SK-N-MC (cell line): ENCODE measurements around the gene NRXN3.

Source experiments
- DNase-seq: peaks from one replicate; pipeline ENCODE4 v3.0.0-alpha.2; 2011; ENCODE audit warnings: low read depth, low spot score
- H3K27ac ChIP-seq: fragments of 200-600 bp; sonication (generic); 2 replicates; pipeline ENCODE4 v1.5.1; 2016; ENCODE audit warnings: mixed run types
- H3K36me3 ChIP-seq: fragments of 200-600 bp; sonication (generic); 2 replicates; pipeline ENCODE4 v1.6.1; 2017; ENCODE audit warnings: antibody characterized with exemption, low read length, mixed read lengths; ENCODE audit not compliant: insufficient read depth
- H3K4me3 ChIP-seq: fragments of 200-600 bp; sonication (generic); 2 replicates; pipeline ENCODE4 v1.5.1; 2016
- H3K9ac ChIP-seq: fragments of 200-600 bp; sonication (generic); 2 replicates; pipeline ENCODE4 v1.8.0; 2017; ENCODE audit warnings: mixed run types, mixed read lengths; ENCODE audit not compliant: insufficient read length
- H3K9me3 ChIP-seq: fragments of 200-600 bp; sonication (generic); 2 replicates; pipeline ENCODE4 v1.6.1; 2017; ENCODE audit warnings: low read depth, mild to moderate bottlenecking, antibody characterized with exemption, low read length, moderate library complexity, mixed read lengths
- EZH2 ChIP-seq: fragments of 200-600 bp; sonication (generic); IDR thresholded peaks from one replicate; pipeline ENCODE4 v1.6.1; 2017; ENCODE audit warnings: antibody characterized with exemption
- FOXP2 ChIP-seq: optimal IDR thresholded peaks from 2 replicates; pipeline ENCODE3; 2011; ENCODE audit warnings: mild to moderate bottlenecking, moderate library complexity; ENCODE audit not compliant: insufficient read depth; ENCODE audit errors: extremely low read length, control extremely low read depth
- POLR2AphosphoS5 ChIP-seq: IDR thresholded peaks from 2 replicates; pipeline ENCODE4 v1.6.1; 2012; ENCODE audit warnings: mild to moderate bottlenecking, low read depth, low read length, borderline replicate concordance

NRXN3 gene

DNA sequence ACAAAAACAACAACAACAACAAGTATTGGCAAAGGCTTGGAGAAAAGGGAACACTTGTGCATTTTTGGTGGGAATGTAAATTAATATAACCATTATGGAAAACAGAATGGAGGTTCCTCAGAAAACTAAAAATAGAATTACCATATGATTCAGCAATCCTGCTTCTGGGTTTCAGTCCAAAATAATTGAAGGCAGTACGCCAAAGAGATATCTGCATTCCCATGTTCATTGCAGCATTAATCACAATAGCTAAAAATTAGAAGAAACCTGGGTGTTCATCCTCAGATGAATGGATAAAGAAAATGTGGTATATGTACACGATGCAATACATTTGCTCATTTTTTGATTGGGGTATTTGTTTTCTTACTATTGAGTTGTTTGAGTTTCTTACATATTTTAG, 813.0 kb downstream of the NRXN3 start:
- TF ChIP-seq FOXP2: no peak
- no peak for TF ChIP-seq POLR2AphosphoS5
- TF ChIP-seq EZH2: no peak
- H3K9me3 ChIP-seq: no peaks in the 10 kb centered on the region
- H3K27ac ChIP-seq: no peak overlapping the region
- H3K4me3 ChIP-seq: no peak overlapping the region
- H3K36me3 ChIP-seq: no peaks in the 10 kb centered on the region
- DNase-seq: no peak
- H3K9ac ChIP-seq: no peak overlapping the region

DNA sequence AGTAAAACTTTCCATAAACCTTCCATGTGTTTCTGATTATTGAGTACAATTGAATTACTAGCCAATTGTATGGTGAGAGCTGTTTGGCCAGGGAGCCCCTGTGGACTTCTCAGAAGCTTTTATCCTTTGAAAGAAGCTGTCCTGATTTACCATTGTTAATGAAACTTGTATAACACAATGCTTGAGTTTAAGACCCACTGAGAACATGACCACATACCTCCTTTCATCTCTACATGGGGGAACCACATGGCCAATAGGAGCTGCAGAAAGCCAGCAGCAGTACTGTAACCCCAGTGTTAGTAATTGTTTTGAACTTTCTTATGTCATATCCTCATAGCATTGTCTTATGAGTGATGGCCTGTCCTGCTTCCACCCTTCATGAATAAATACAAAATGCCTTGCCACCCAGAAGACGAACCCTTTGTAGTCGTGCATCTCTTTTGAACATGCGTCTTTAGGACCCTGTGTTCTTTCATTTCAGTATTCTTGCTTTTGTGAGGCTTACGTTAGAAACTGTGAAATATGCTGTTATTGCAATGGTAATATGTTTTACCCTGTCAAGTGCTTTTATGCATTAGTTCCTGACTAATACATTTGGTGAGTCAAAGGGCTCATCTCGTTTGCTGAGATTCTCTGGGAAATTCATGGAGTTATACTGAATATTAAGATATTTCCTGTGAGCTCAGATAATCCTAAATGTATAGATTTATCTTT, 815.7 kb downstream of the NRXN3 start:
- no peak for DNase-seq
- H3K36me3 ChIP-seq: no peaks in the 10 kb centered on the region
- no peak overlapping the region for H3K4me3 ChIP-seq
- no peaks in the 10 kb centered on the region for H3K9me3 ChIP-seq
- H3K27ac ChIP-seq: no peak overlapping the region
- H3K9ac ChIP-seq: no peak overlapping the region
- no peak for TF ChIP-seq POLR2AphosphoS5
- no peak for TF ChIP-seq FOXP2
- TF ChIP-seq EZH2: no peak

DNA sequence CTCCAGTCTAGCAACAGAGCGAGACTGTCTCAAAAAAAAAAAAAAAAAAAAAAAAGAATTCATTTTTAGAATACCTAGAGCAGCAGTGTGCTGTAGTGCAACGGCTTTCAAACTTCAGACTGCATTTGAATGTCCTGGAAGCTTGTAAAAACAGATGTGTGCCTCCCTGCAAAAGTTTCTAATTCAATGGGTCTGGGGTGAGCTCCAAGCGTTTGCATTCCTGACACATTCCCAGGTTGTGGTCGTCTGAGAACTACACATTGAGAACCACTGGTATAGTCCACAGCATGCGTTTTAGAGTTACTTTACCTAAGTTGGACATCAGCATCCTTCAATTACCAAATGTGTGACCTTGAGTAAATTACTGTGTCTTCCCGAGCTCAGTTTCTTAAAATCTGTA, 816.8 kb downstream of the NRXN3 start:
- TF ChIP-seq FOXP2: no peak
- TF ChIP-seq EZH2: no peak
- TF ChIP-seq POLR2AphosphoS5: no peak

DNA sequence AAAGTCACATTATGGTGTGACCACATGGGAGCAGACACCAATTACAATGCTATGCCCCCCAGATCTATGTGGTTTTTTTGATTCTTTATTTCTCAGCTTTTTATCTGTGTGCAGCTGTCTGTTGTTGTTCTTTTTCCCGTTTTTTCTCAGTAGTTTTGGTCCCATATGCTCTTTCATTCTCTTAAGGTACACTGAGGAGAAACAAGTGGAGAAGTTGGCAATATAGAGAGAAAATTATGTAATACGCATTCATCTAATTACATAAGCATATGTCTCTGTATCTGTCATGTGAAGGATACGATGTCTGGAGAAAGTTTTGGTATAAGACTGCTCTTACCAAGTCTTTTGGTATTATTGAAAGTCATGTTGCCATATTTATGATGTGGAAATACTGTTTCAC, 819.0 kb downstream of the NRXN3 start:
- TF ChIP-seq POLR2AphosphoS5 (no peak), FOXP2 (no peak), EZH2 (no peak)
- Histone ChIP-seq H3K9me3 (no peaks in the 10 kb centered on the region), H3K4me3 (no peak overlapping the region), H3K36me3 (no peaks in the 10 kb centered on the region), H3K9ac (no peak overlapping the region), H3K27ac (no peak overlapping the region)
- no peak for DNase-seq

More for the DNA sequence above, 816.8 kb downstream of the NRXN3 start:
- no peak overlapping the region for H3K9ac ChIP-seq
- DNase-seq: no peak
- no peak overlapping the region for H3K27ac ChIP-seq
- no peaks in the 10 kb centered on the region for H3K9me3 ChIP-seq
- H3K36me3 ChIP-seq: no peaks in the 10 kb centered on the region
- H3K4me3 ChIP-seq: no peak overlapping the region

DNA sequence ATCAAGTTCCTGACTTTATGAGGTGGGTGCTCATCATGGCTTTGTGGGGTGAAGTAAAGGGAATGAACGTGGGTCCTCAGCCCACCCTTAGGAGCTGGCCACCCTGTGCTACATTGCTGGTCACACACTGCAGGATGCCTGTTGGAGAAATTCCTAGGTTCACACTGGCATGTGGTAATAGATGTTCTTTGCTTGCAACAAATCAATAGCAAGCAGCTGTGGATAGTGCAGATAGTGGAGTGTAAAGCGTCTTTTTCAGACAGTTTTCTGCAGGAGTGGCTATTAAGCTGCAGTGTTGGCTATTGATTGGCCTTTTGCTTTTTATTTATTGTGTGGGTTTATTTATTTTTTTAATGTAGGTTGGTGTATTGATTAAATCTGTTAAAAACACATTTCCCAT, 822.7 kb downstream of the NRXN3 start:
- Histone ChIP-seq H3K9ac (no peak overlapping the region), H3K27ac (no peak overlapping the region), H3K9me3 (no peaks in the 10 kb centered on the region), H3K4me3 (no peak overlapping the region), H3K36me3 (no peaks in the 10 kb centered on the region)
- no peak for DNase-seq
- TF ChIP-seq FOXP2: no peak
- TF ChIP-seq POLR2AphosphoS5: no peak
- TF ChIP-seq EZH2: no peak

DNA sequence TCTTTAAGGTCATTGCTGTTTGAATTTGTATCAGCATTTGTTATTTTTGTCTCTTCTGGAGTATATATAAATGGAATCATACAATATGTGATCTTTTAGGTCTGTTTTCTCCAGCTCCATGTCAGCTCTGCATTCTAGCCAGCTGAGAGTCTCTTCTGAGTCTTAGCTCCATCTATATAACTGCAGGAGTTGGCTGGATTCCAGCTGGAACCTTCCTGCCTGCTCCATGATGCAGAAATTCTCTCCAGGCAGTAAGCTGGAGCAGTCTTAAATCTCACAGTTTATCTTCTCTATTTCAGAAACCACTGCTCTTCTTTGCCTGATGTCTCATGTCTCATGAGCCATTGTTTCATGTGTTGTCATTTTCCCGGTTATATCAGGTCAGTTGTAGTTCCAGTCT, 827.6 kb downstream of the NRXN3 start:
- no peak overlapping the region for H3K4me3 ChIP-seq
- no peaks in the 10 kb centered on the region for H3K9me3 ChIP-seq
- no peaks in the 10 kb centered on the region for H3K36me3 ChIP-seq
- H3K27ac ChIP-seq: no peak overlapping the region
- no peak overlapping the region for H3K9ac ChIP-seq
- no peak for DNase-seq
- no peak for TF ChIP-seq EZH2

DNA sequence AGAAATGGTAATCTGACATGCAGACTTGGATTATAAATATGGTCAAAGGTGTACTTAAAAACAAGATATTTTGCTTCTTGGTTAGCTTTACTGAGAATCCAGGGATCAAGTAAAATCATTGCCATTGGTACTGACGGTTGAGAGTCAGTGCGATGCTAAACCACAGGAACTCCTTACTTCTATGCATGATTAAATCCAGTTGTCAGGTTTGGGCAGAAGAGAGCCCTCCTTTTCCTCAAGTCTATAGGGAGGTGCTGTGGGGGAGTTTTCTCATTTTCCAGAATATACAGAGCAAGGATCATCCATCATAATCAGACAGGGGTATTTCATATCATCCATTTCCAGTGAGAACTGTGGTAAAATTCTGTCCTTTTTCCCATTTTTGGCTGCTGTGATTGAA, 839.1 kb downstream of the NRXN3 start:
- Histone ChIP-seq H3K4me3 (no peak overlapping the region), H3K9ac (no peak overlapping the region), H3K36me3 (no peaks in the 10 kb centered on the region), H3K27ac (no peak overlapping the region), H3K9me3 (no peaks in the 10 kb centered on the region)
- no peak for DNase-seq
- TF ChIP-seq POLR2AphosphoS5 (no peak), FOXP2 (no peak), EZH2 (no peak)

DNA sequence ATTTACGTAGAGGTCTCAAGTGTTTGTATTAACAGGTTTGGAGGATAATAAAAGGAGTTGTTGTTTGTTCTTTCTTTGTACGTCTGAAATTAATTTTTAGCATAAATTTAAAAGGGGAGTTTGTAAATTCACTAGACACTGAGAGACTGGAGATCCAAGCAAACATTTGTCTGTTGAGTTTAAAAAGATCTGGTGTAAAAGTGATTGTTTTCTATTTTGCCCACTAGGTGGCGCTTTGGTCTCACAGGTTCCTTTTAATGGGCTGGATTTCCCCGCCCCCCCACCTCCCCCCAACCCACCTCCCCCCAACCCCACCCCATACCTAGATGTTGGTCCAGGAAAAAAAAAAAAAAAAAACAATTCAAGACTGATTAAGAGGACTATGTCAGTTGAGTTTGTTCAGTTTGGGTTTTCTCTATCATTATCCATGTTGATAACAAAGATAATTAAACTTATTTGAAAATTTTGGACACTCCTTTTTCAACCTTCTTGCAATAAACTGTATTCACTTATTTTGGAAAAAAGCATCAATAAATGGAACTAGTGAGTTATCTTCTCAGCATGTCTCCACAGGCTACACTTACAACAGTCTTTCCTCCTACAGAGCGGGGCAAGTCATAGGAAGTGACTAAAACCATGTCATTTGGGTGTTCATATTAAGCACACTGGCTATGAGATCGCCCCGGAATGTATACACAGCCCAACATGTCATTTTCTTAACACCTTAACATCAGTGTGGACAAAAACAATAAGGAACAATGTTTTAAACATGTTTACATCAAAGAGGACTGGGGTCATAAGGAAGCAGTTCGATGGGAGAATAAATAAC, 841.1 kb downstream of the NRXN3 start:
- H3K27ac ChIP-seq: no peak overlapping the region

DNA sequence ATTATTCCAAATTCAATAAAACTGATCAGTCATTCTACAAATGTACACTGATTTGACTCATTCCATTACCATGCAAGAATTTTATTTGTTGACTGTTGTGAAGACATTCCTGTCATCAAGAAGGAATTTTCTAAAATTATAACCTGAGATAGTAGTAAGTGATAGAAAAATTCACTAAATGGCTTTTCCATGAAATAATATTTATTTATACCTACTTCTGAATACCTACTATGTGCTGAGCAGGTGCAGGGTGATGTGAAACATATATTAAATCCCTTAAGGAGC, 841.7 kb downstream of the NRXN3 start:
- no peak overlapping the region for H3K4me3 ChIP-seq
- no peak for DNase-seq
- TF ChIP-seq POLR2AphosphoS5 (no peak), FOXP2 (no peak)

More for the DNA sequence above, 841.1 kb downstream of the NRXN3 start:
- Histone ChIP-seq H3K36me3 (no peaks in the 10 kb centered on the region), H3K9ac (no peak overlapping the region), H3K4me3 (no peak overlapping the region), H3K9me3 (no peaks in the 10 kb centered on the region)
- TF ChIP-seq FOXP2 (no peak), POLR2AphosphoS5 (no peak), EZH2 (no peak)
- peak; percentile 6 for DNase-seq

More for the DNA sequence above, 841.7 kb downstream of the NRXN3 start:
- H3K36me3 ChIP-seq: no peaks in the 10 kb centered on the region
- no peak overlapping the region for H3K9ac ChIP-seq
- H3K27ac ChIP-seq: no peak overlapping the region
- no peaks in the 10 kb centered on the region for H3K9me3 ChIP-seq
